HepG2 (cell line): ENCODE results near the gene TBC1D2B. TPM values are rescaled to one million over a fixed set of nuclear protein-coding genes. Genes with fewer than 3 reads are reported as not detected.

ENCODE experiments used
- ATAC-seq: fragments of 200-7000 bp; cut with Tn5 transposase; 3 replicates; pipeline ENCODE4 v1.9.1; 2020; ENCODE audit warnings: mild to moderate bottlenecking, moderate library complexity
- BruUV-seq: library from RNA; stranded (reverse); fragments of 400-500 nt; replicated peaks from 2 replicates; lab custom pipeline; 2021; lab: Mats Ljungman, UMichigan
- CTCF ChIA-PET: fragments of 300-600 bp; formaldehyde crosslinking; extraction: SDS; loops from one replicate; lab custom pipeline; 2021; ENCODE audit warnings: low total read pairs, inconsistent platforms, low intra/inter-chr PET ratio; lab: Yijun Ruan, JAX
- POLR2A ChIA-PET: fragments of 350-600 bp; sonication (Branson Sonifier 250); formaldehyde crosslinking; loops from one replicate; lab custom pipeline; 2020; ENCODE audit warnings: antibody characterized with exemption, inconsistent platforms; lab: Yijun Ruan, JAX
- DNase-seq: peaks from one replicate; pipeline ENCODE4 v3.0.0-alpha.2; 2015; ENCODE audit warnings: low spot score
- FAIRE-seq: peaks from 3 replicates; lab custom pipeline; 2011; peaks lifted over from hg19 to GRCh38; lab: Jason Lieb, UNC
- H2AFZ ChIP-seq: one replicate; pipeline ENCODE4 v1.6.1; 2011; ENCODE audit warnings: low read length, inconsistent platforms
- H3K27ac ChIP-seq: fragments of 300-600 bp; 3 replicates; pipeline ENCODE4 v1.8.0; 2011; ENCODE audit warnings: mixed run types, mild to moderate bottlenecking, mixed read lengths, low read length, inconsistent platforms; ENCODE audit not compliant: insufficient read depth; ENCODE audit errors: extremely low read length
- H3K27me3 ChIP-seq, 2 experiments: fragments of 200-600 bp in 1 of 2; 2 replicates in 1 of 2; 3 replicates in 1 of 2; pipeline versions ENCODE4 v1.6.0 to v1.8.0; 2011; ENCODE audit warnings: low read length in 2 of 2, mild to moderate bottlenecking in 2 of 2, moderate library complexity in 2 of 2, inconsistent platforms in 1 of 2; ENCODE audit not compliant: insufficient read depth in 2 of 2, control insufficient read depth in 1 of 2
- H3K36me3 ChIP-seq, 2 experiments: fragments of 200-600 bp in 1 of 2; replicated peaks in 1 of 2; 2 replicates in 1 of 2; 3 replicates in 1 of 2; pipeline versions ENCODE4 v1.5.1 to v1.8.0; 2011; ENCODE audit warnings: low read length in 2 of 2, inconsistent platforms in 1 of 2; ENCODE audit not compliant: insufficient read depth in 2 of 2, control insufficient read depth in 1 of 2
- H3K4me1 ChIP-seq: 2 replicates; pipeline ENCODE4 v1.5.1; 2012; ENCODE audit warnings: low read length, inconsistent platforms; ENCODE audit not compliant: insufficient read depth
- H3K4me2 ChIP-seq: 2 replicates; pipeline ENCODE4 v1.6.0; 2011; ENCODE audit warnings: low read depth, low read length, inconsistent platforms
- H3K4me3 ChIP-seq, 3 experiments: fragments of 200-600 bp in 1 of 3; sonication (generic), shearing (Covaris generic) in 1 of 3; replicated peaks in 1 of 3; 2 replicates each; pipeline ENCODE4 v1.5.1; 2011 to 2016; ENCODE audit warnings: low read length in 3 of 3, inconsistent platforms in 2 of 3, low read depth in 2 of 3, mild to moderate bottlenecking in 2 of 3, control low read depth in 1 of 3, mixed read lengths in 1 of 3; ENCODE audit not compliant: insufficient read depth in 1 of 3
- H3K79me2 ChIP-seq: one replicate; pipeline ENCODE4 v1.6.1; 2011; ENCODE audit warnings: low read length, inconsistent platforms; ENCODE audit not compliant: insufficient read depth
- H3K9ac ChIP-seq: 2 replicates; pipeline ENCODE4 v1.6.0; 2011; ENCODE audit warnings: mild to moderate bottlenecking, low read depth, low read length, inconsistent platforms; ENCODE audit not compliant: insufficient read depth
- H3K9me3 ChIP-seq: 2 replicates; pipeline ENCODE4 v1.5.1; 2012; ENCODE audit warnings: mild to moderate bottlenecking, low read length
- H4K20me1 ChIP-seq: 2 replicates; pipeline ENCODE4 v1.6.0; 2011; ENCODE audit warnings: inconsistent platforms, mild to moderate bottlenecking, low read length, moderate library complexity; ENCODE audit not compliant: insufficient read depth
- GLMP ChIP-seq: sonication (generic); formaldehyde crosslinking; IDR thresholded peaks from 2 replicates; pipeline ENCODE4 v1.9.0; 2021; ENCODE audit warnings: missing genetic modification reagents, mild to moderate bottlenecking, borderline replicate concordance
- HMGXB3 ChIP-seq: sonication (generic); formaldehyde crosslinking; IDR thresholded peaks from 2 replicates; pipeline ENCODE4 v1.4.0; 2020; ENCODE audit warnings: missing genetic modification reagents, borderline replicate concordance
- JUN ChIP-seq: sonication (generic); formaldehyde crosslinking; IDR thresholded peaks from 2 replicates; pipeline ENCODE4 v1.4.0; 2020; ENCODE audit warnings: mild to moderate bottlenecking, missing genetic modification reagents
- JUNB ChIP-seq: sonication (generic); formaldehyde crosslinking; IDR thresholded peaks from 2 replicates; pipeline ENCODE4 v1.8.0; 2022; ENCODE audit warnings: missing genetic modification reagents, mild to moderate bottlenecking, borderline replicate concordance
- RXRA ChIP-seq: sonication (generic); formaldehyde crosslinking; IDR thresholded peaks from 2 replicates; pipeline ENCODE4 v1.5.1; 2020; ENCODE audit warnings: missing genetic modification reagents
- SIX1 ChIP-seq: sonication (generic); formaldehyde crosslinking; IDR thresholded peaks from 2 replicates; pipeline ENCODE4 v1.4.0; 2020; ENCODE audit warnings: missing genetic modification reagents, borderline replicate concordance
- ZMYM2 ChIP-seq: sonication (generic); formaldehyde crosslinking; IDR thresholded peaks from 2 replicates; pipeline ENCODE4 v1.8.0; 2022; ENCODE audit warnings: mild to moderate bottlenecking, missing genetic modification reagents
- ZNF879 ChIP-seq: sonication (generic); formaldehyde crosslinking; IDR thresholded peaks from 2 replicates; pipeline ENCODE4 v1.8.1; 2023; ENCODE audit warnings: missing genetic modification reagents
- WGBS: methylation state at CpG from one replicate; pipeline ENCODE4 v1.1.6; 2017; ENCODE audit warnings: low lambda C conversion rate; 5-methylcytosine and 5-hydroxymethylcytosine counted together
- in situ Hi-C: cut with HindIII; loops from 2 replicates; pipeline ENCODE4 v1.10.0; 2017; ENCODE audit warnings: low pct_unique_long_range_greater_than_20kb; ENCODE audit not compliant: extremely low pct_ligation_motif_present
- intact Hi-C: fragments of 100-400 bp; cut with micrococcal nuclease; formaldehyde crosslinking; loops from one replicate; pipeline ENCODE4 v1.10.0; 2022; ENCODE audit not compliant: unreplicated experiment
- polyA plus RNA-seq, 8 experiments: library from polyadenylated mRNA; depleted of rRNA in 3 of 8; stranded (reverse) in 7 of 8; unstranded in 1 of 8; fragments of >200 nt; fragmentation: Illumina TruSeq in 4 of 8; extraction: Trizol in 4 of 8; gene quantifications; 2 replicates each; pipeline versions ENCODE4 v1.2.1 to v1.2.3, GENCODE V29; 2011 to 2016; ENCODE audit warnings: low read depth in 4 of 8, missing spikeins in 1 of 8, mixed read lengths in 1 of 8; ENCODE audit not compliant: insufficient read depth in 1 of 8
- total RNA-seq, 5 experiments: library from RNA; depleted of rRNA; stranded (reverse); fragments of >200 nt; fragmentation: Illumina TruSeq; extraction: Trizol; gene quantifications; 2 replicates each; pipeline ENCODE4 v1.2.3, GENCODE V29; 2016; ENCODE audit warnings: low read depth in 1 of 5
- TF ChIP-seq, protein P1 (sequence below): sonication (generic); formaldehyde crosslinking; IDR thresholded peaks from 2 replicates; pipeline ENCODE4 v1.5.0; 2020; ENCODE audit warnings: mild to moderate bottlenecking, missing genetic modification reagents
- TF ChIP-seq, protein P2 (sequence below): sonication (generic); formaldehyde crosslinking; conservative IDR thresholded peaks from 2 replicates; pipeline ENCODE4 v1.4.0; 2020; ENCODE audit warnings: missing genetic modification reagents
- TF ChIP-seq, protein P3 (sequence below): sonication (generic); formaldehyde crosslinking; IDR thresholded peaks from 2 replicates; pipeline ENCODE4 v1.4.0; 2020; ENCODE audit warnings: missing genetic modification reagents, borderline replicate concordance

TBC1D2B gene
- total and polyA plus RNA-seq, 2 of the 13 experiments (the other 11 are each of a cell fraction or from before 2014, with no cell fraction given) = 10.1 to 14.4 TPM

DNA sequence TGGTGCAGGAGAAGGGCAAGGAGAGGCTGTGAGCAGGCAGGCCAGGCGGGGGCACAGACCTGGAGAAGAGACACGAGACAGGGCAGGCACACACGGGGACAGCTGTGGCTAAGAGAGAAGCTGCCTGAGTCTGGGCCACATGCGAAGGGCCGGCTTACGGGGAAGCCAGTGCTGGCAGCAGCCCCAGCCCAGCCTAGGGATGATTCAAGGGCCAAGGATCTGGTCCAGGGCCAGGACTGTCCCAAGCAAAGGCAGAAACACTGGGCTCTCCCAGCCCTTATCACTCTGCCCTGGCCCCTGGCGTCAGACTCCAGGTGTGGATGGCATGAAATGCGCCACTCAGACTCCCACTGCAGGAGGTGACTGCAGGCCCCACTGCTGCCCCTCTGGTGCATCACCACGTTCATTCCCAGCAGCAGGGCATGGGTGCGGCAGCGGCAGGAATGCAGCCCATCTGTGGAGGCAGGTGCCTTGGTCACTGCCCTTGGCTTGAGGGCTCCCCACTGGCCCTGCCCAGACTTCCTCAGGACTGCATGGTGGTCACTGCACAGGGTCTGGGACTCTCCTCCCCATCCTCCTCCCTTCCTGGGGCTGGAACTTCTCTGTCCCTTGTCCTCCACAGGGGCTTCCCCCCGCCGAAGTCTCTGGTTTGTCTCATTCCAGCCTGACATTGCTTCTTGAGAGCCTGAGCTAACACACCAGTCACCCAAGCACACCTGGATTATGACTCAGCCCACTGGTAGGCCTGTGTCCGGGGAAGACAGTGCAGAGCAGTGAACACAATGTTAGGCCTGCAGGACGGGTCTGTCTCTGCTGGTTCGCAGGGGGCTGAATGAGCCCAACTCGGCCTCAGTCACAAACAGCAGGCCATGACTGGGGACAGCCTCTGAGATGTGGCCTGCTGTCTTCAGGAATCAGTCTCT is 69.3 kb downstream of the TBC1D2B start:
- in situ Hi-C loops = no loop called here
- BruUV-seq = no TSS peak
- Histone ChIP-seq H2AFZ (no peak overlapping the region), H3K4me3 (no peak overlapping the region), H4K20me1 (no peaks in the 10 kb centered on the region), H3K36me3 (peaks cover 7 to 36% of the 10 kb centered on the region in 2 experiments; a peak in 4 of 5 replicates), H3K9ac (no peak overlapping the region), H3K4me1 (peaks cover 15% of the 10 kb centered on the region), H3K4me2 (no peak overlapping the region), H3K27ac (no peak overlapping the region), H3K27me3 (no peaks in the 10 kb centered on the region), H3K79me2 (no peaks in the 10 kb centered on the region), H3K9me3 (no peaks in the 10 kb centered on the region)
- ATAC-seq = no peak
- POLR2A ChIA-PET = no interaction called here
- no peak for FAIRE-seq
- no peak for DNase-seq
- intact Hi-C loops = no loop called here
- WGBS = 87% methylated on average over 7 of the region's 17 CpGs
- CTCF ChIA-PET = no interaction called here
- TF ChIP-seq RXRA (CRISPR knock-in tag) (no peak), JUN (no peak), ZNF879 (CRISPR knock-in tag) (no peak), ZMYM2 (no peak), HMGXB3 (CRISPR knock-in tag) (no peak), GLMP (CRISPR knock-in tag) (no peak), SIX1 (CRISPR knock-in tag) (no peak), JUNB (CRISPR knock-in tag) (no peak)
- TF ChIP-seq, protein P1, sequence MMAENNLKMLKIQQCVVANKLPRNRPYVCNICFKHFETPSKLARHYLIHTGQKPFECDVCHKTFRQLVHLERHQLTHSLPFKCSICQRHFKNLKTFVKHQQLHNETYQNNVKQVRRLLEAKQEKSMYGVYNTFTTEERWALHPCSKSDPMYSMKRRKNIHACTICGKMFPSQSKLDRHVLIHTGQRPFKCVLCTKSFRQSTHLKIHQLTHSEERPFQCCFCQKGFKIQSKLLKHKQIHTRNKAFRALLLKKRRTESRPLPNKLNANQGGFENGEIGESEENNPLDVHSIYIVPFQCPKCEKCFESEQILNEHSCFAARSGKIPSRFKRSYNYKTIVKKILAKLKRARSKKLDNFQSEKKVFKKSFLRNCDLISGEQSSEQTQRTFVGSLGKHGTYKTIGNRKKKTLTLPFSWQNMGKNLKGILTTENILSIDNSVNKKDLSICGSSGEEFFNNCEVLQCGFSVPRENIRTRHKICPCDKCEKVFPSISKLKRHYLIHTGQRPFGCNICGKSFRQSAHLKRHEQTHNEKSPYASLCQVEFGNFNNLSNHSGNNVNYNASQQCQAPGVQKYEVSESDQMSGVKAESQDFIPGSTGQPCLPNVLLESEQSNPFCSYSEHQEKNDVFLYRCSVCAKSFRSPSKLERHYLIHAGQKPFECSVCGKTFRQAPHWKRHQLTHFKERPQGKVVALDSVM (CRISPR knock-in tag) = no peak
- TF ChIP-seq, protein P2, sequence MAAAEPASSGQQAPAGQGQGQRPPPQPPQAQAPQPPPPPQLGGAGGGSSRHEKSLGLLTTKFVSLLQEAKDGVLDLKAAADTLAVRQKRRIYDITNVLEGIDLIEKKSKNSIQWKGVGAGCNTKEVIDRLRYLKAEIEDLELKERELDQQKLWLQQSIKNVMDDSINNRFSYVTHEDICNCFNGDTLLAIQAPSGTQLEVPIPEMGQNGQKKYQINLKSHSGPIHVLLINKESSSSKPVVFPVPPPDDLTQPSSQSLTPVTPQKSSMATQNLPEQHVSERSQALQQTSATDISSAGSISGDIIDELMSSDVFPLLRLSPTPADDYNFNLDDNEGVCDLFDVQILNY (CRISPR knock-in tag) = no peak
- TF ChIP-seq, protein P3, sequence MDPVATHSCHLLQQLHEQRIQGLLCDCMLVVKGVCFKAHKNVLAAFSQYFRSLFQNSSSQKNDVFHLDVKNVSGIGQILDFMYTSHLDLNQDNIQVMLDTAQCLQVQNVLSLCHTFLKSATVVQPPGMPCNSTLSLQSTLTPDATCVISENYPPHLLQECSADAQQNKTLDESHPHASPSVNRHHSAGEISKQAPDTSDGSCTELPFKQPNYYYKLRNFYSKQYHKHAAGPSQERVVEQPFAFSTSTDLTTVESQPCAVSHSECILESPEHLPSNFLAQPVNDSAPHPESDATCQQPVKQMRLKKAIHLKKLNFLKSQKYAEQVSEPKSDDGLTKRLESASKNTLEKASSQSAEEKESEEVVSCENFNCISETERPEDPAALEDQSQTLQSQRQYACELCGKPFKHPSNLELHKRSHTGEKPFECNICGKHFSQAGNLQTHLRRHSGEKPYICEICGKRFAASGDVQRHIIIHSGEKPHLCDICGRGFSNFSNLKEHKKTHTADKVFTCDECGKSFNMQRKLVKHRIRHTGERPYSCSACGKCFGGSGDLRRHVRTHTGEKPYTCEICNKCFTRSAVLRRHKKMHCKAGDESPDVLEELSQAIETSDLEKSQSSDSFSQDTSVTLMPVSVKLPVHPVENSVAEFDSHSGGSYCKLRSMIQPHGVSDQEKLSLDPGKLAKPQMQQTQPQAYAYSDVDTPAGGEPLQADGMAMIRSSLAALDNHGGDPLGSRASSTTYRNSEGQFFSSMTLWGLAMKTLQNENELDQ (CRISPR knock-in tag) = no peak
